ENCODE data around the gene TMED7. TPM values are rescaled to one million over a fixed set of nuclear protein-coding genes. Genes with fewer than 3 reads are reported as not detected.

Gene TMED7
- total and polyA plus RNA-seq, 2 of the 8 experiments (the other 6 are each of a cell fraction or from before 2014, with no cell fraction given): 43.8 to 75.2 TPM

- Histone ChIP-seq H3K9ac (replicated peaks in 1 of 4; ENCODE audit: extremely low read depth in 1 of 4, low read depth in 3 of 4, low read length in 3 of 4) (no peak overlapping the region), H3K36me3 (ENCODE audit: control insufficient read depth in 2 of 4, insufficient read depth in 4 of 4, low read length in 3 of 4) (peaks cover 0 to 28% (median 9%) of the 10 kb centered on the region in 4 experiments; a peak in 5 of 8 replicates), H2BK5ac (ENCODE audit: low read depth, low read length) (no peak overlapping the region), H3K4me3 (ENCODE audit: extremely low read depth in 1 of 4, insufficient read depth in 2 of 4, low read depth in 3 of 4, low read length in 4 of 4) (no peak overlapping the region), H3K23ac (ENCODE audit: insufficient read length) (no peak overlapping the region), H3K4ac (replicated peaks; ENCODE audit: insufficient read length, low read depth, low read length) (no peak overlapping the region), H3K14ac (ENCODE audit: insufficient read length) (no peak overlapping the region), H3K4me2 (ENCODE audit: insufficient read depth in 1 of 2, low read depth in 2 of 2, low read length in 2 of 2) (no peak overlapping the region), H4K8ac (ENCODE audit: extremely low read depth, insufficient read depth, low read length) (no peak overlapping the region), H3K9me3 (ENCODE audit: insufficient read depth in 2 of 2, low read depth in 1 of 2, low read length in 1 of 2) (no peaks in the 10 kb centered on the region), H4K5ac (ENCODE audit: insufficient read length, low read depth, low read length) (no peak overlapping the region), H3K23me2 (ENCODE audit: low read depth, low read length) (no peaks in the 10 kb centered on the region), H3K79me1 (ENCODE audit: low read depth, low read length) (no peaks in the 10 kb centered on the region), H4K20me1 (replicated peaks in 1 of 2; ENCODE audit: control insufficient read depth in 1 of 2, insufficient read depth in 2 of 2, low read length in 2 of 2) (peaks cover 0 to 1% of the 10 kb centered on the region in 2 experiments), H2BK15ac (ENCODE audit: low read length) (no peak overlapping the region), H3K79me2 (ENCODE audit: control insufficient read depth in 1 of 2, insufficient read depth in 2 of 2, low read length in 2 of 2) (peaks cover 0 to 4% of the 10 kb centered on the region in 2 experiments; a peak in 1 of 4 replicates), H2BK120ac (replicated peaks; ENCODE audit: low read depth, low read length) (no peak overlapping the region), H3K27ac (ENCODE audit: low read depth, low read length) (no peak overlapping the region), H3K56ac (replicated peaks; ENCODE audit: insufficient read length, low read depth, low read length) (no peak overlapping the region), H2BK20ac (ENCODE audit: low read length) (no peak overlapping the region), H3K27me3 (replicated peaks in 1 of 4; ENCODE audit: control insufficient read depth in 3 of 4, extremely low read depth in 1 of 4, insufficient read depth in 3 of 4, low read length in 3 of 4) (no peaks in the 10 kb centered on the region), H3K18ac (ENCODE audit: extremely low read depth, low read length) (no peak overlapping the region), H4K91ac (replicated peaks; ENCODE audit: insufficient read length, low read length) (no peak overlapping the region), H2AFZ (ENCODE audit: low read length) (no peak overlapping the region), H3K4me1 (replicated peaks in 1 of 4; ENCODE audit: control insufficient read depth in 3 of 4, insufficient read depth in 4 of 4, low read length in 3 of 4) (peaks cover 0 to 3% (median 0%) of the 10 kb centered on the region in 4 experiments; a peak in 2 of 7 replicates), H2BK12ac (ENCODE audit: low read depth, low read length) (no peak overlapping the region), H2AK5ac (ENCODE audit: low read depth, low read length) (no peak overlapping the region)
- CTCF ChIA-PET (ENCODE audit: partially characterized antibody): interaction anchor here (0.6 to 1.1 kb wide), 3 partner anchors 14 to 614 kb away, joined by 3 to 4 read pairs (median 3); no protein-coding TSS in a partner anchor
- FAIRE-seq (no peak), DNase-seq (ENCODE audit: low read depth in 1 of 2, low spot score in 2 of 2) (no peak)
- POLR2A ChIA-PET (ENCODE audit: partially characterized antibody): no interaction called here
- 94% methylated on average over 4 of the region's 5 CpGs; no CpG with 5 or more reads in 1 of the 2 experiments for WGBS, 2 experiments (ENCODE audit: extremely low coverage in 1 of 2, insufficient coverage in 1 of 2, insufficient read length in 1 of 2, insufficient replicate concordance in 2 of 2, low coverage in 1 of 2, low lambda C conversion rate in 2 of 2, missing lambda C conversion rate in 1 of 2)
- TF ChIP-seq JUN (IDR thresholded peaks at IDR 0.05; ENCODE audit: low read depth, low read length) (no peak), SRF (IDR thresholded peaks at IDR 0.05; ENCODE audit: low read depth, low read length) (no peak), SP1 (IDR thresholded peaks at IDR 0.05; ENCODE audit: low read depth, low read length) (no peak), GABPA (IDR thresholded peaks at IDR 0.05; ENCODE audit: borderline replicate concordance, insufficient read depth, low read length) (no peak), BCL11A (IDR thresholded peaks at IDR 0.05; ENCODE audit: low read depth in 2 of 2, low read length in 2 of 2) (no peak), CBX5 (IDR thresholded peaks at IDR 0.05; ENCODE audit: low read depth, low read length) (no peak), NRF1 (IDR thresholded peaks at IDR 0.05; ENCODE audit: low read depth, low read length) (no peak), SIRT6 (IDR thresholded peaks at IDR 0.05; ENCODE audit: low read length) (no peak), CTBP2 (IDR thresholded peaks at IDR 0.05; ENCODE audit: borderline replicate concordance, insufficient read depth, insufficient read length, low read length) (no peak), PHF8 (conservative IDR thresholded peaks at IDR 0.05; ENCODE audit: low read depth, low read length) (no peak)
Observed at GRCh38 chr5:115611873-115612272, 14.0 kb downstream of the TMED7 start.
